ENCODE results near the gene YJU2.
"Not testable (repeated sequence)": the region's sequence is repeated elsewhere in the genome, so short reads cannot be mapped to it uniquely, and the experiment has no call there.

The YJU2 gene

DNA sequence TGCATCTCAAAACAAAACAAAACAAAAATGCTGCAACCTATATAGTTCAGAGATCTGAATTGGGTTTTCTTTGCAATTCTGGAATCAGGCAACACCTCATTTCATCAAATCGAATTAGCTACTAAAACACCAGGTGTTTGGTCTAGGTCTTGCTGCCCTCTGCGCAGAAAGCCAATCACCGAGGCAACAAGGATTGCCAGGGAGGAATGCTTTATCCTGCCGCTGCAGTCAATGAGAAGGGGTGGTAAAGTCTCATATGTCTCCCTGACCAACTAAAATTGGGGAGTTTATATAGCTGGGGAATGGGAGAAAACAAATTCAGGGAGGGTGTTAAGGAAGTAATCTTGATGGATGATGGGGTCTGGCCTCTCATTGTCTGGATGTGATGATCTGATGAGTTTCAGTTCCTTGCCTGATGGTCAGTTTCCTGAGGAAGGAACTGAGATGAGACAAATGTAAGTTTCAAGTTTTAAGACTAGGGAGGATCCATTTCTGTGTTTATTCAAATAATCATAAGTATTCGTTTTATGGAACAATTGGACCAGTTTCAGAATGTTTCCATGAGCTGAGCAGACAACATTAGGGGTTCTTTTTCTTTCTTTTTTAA lies 5.0 kb upstream of the YJU2 start:
- H3K27ac ChIP-seq (ENCODE audit: low read depth, low read length, severe bottlenecking) = no peak overlapping the region
- no peaks in the 10 kb centered on the region for H3K36me3 ChIP-seq (ENCODE audit: control insufficient read depth, insufficient read depth, low read length)
- H3K4me1 ChIP-seq (ENCODE audit: control insufficient read depth, insufficient read depth, low read length, poor library complexity, severe bottlenecking) = no peaks in the 10 kb centered on the region
- H3K9me3 ChIP-seq (ENCODE audit: control insufficient read depth, low read length) = no peaks in the 10 kb centered on the region
- WGBS, 2 experiments (ENCODE audit: insufficient coverage in 2 of 2) = 73 to 100% methylated on average over 1 to 3 of the region's 5 CpGs
- H3K4me3 ChIP-seq (ENCODE audit: extremely low read depth, insufficient read depth, low read length, poor library complexity, severe bottlenecking) = no peak overlapping the region

DNA sequence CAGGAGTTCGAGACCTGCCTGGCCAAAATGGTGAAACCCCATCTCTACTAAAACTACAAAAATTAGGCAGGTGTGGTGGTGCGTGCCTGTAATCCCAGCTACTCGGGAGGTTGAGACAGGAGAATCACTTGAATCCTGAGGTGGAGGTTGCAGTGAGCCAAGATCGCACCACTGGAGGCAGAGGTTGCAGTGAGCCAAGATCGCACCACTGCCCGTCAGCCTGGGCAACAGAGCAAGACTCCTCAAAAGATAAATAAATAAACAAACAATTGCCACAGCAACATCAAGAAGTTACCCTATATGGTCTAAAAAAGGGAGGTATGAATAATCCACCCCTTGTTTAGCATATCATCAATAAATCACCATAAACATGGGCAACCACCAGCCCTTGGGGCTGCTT lies 942 bp upstream of the YJU2 start:
- H3K27ac ChIP-seq (ENCODE audit: low read depth, low read length, severe bottlenecking); H3K4me1 ChIP-seq (ENCODE audit: control insufficient read depth, insufficient read depth, low read length, poor library complexity, severe bottlenecking); H3K4me3 ChIP-seq (ENCODE audit: extremely low read depth, insufficient read depth, low read length, poor library complexity, severe bottlenecking); H3K9me3 ChIP-seq (ENCODE audit: control insufficient read depth, low read length): not testable (repeated sequence)
- H3K36me3 ChIP-seq (ENCODE audit: control insufficient read depth, insufficient read depth, low read length) = peaks cover 25% of the 10 kb centered on the region
- 92 to 97% methylated on average over 3 to 4 of the region's 6 CpGs for WGBS, 2 experiments (ENCODE audit: insufficient coverage in 2 of 2)

DNA sequence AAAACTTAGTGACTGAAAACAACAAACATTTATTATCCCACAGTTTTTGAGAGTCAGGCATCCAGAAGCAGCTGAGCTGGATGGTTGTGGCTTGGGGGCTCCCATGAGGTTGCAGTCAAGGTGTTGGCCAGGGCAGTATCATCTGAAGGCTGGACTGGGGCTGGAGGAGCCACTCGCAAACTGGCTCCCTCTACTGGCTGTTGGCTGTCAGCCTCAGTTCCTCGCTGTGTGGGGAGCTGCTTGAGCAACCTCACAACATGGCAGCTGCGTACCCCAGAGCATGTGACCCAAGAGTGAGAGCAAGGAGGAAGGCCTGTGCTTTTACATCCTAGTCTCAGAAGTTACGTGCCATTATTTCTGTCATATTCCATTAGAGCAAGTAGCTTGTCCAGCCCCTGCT lies 9.7 kb downstream of the YJU2 start:
- 95 to 97% methylated on average over 3 to 4 of the region's 4 CpGs for WGBS, 2 experiments (ENCODE audit: insufficient coverage in 2 of 2)
- H3K36me3 ChIP-seq (ENCODE audit: control insufficient read depth, insufficient read depth, low read length) = peaks cover 68% of the 10 kb centered on the region

DNA sequence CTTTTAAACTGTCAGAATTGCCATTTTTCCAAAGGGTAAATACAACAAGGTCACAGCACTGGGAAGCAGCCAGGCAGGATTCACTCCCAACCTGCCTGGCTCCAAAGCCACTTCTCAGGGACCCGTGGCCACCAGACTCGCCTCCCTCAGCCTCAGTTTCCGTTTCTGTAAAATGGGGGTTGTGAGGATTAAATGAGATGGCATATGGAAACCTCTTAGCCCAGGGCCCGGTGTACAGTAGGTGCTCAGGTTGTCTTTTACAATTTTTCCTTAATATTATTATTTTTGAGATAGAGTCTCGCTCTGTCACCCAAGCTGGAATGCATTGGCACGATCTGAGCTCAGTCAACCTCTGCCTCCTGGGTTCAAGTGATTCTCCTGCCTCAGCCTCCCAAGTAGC lies 10.1 kb downstream of the YJU2 start:
- Histone ChIP-seq H3K9me3 (ENCODE audit: control insufficient read depth, low read length) (peaks cover 7% of the 10 kb centered on the region), H3K36me3 (ENCODE audit: control insufficient read depth, insufficient read depth, low read length) (peaks cover 64% of the 10 kb centered on the region), H3K4me3 (ENCODE audit: extremely low read depth, insufficient read depth, low read length, poor library complexity, severe bottlenecking) (no peak overlapping the region), H3K4me1 (ENCODE audit: control insufficient read depth, insufficient read depth, low read length, poor library complexity, severe bottlenecking) (no peaks in the 10 kb centered on the region), H3K27ac (ENCODE audit: low read depth, low read length, severe bottlenecking) (no peak overlapping the region)
- WGBS, 2 experiments (ENCODE audit: insufficient coverage in 2 of 2) = 94 to 100% methylated on average over 2 of the region's 6 CpGs

More for the DNA sequence above, 9.7 kb downstream of the YJU2 start:
- no peaks in the 10 kb centered on the region for H3K4me1 ChIP-seq (ENCODE audit: control insufficient read depth, insufficient read depth, low read length, poor library complexity, severe bottlenecking)
- peaks cover 7% of the 10 kb centered on the region for H3K9me3 ChIP-seq (ENCODE audit: control insufficient read depth, low read length)
- no peak overlapping the region for H3K27ac ChIP-seq (ENCODE audit: low read depth, low read length, severe bottlenecking)
- no peak overlapping the region for H3K4me3 ChIP-seq (ENCODE audit: extremely low read depth, insufficient read depth, low read length, poor library complexity, severe bottlenecking)

DNA sequence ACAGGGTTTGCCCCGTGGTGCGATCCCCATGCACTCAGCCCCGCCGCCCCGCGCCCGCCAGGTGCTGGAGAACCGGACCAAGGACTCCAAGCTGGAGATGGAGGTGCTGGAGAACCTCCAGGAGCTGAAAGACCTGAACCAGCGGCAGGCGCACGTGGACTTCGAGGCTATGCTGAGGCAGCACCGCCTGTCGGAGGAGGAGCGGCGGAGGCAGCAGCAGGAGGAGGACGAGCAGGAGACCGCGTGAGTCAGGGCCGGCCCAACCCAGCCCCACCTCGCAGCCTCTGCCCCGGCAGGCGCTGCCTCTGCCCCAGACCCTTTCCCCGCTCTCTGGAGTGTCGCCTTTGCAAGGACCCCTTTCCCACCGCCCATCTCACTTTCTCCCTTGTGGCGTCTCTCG lies 11.3 kb downstream of the YJU2 start:
- H3K36me3 ChIP-seq (ENCODE audit: control insufficient read depth, insufficient read depth, low read length) = peaks cover 64% of the 10 kb centered on the region

DNA sequence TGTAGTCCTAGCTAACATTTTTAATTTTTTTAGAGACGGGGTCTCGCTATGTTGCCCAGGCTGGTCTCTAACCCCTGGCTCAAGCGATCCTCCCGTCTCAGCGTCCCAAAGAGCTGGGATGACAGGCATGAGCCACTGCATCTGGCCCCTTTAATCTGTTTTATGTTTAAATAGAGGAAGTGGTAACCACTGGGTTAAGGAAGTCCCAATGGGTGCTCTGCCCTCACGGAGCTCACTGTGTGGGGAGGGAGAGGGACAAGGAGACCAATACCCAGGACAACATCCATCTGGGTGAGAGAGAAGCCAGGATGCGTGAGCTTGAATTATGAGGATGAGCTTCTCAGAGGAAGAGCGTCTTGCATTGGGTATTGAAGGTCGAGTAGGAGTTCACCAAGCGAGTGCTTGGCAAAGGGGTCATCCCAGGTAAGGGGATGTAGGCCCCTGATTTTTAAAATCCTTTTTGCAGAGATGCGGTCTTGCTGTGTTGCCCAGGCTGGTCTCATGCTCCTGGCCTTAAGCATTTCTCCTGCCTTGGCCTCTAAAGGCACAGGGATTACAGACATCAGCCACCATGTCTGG lies 13.8 kb downstream of the YJU2 start:
- WGBS, 2 experiments (ENCODE audit: insufficient coverage in 2 of 2) = 99% methylated on average over 10 of the region's 11 CpGs
- Histone ChIP-seq H3K27ac (ENCODE audit: low read depth, low read length, severe bottlenecking) (no peak overlapping the region), H3K4me1 (ENCODE audit: control insufficient read depth, insufficient read depth, low read length, poor library complexity, severe bottlenecking) (no peaks in the 10 kb centered on the region)

More for the DNA sequence above, 11.3 kb downstream of the YJU2 start:
- no peaks in the 10 kb centered on the region for H3K4me1 ChIP-seq (ENCODE audit: control insufficient read depth, insufficient read depth, low read length, poor library complexity, severe bottlenecking)
- peaks cover 7% of the 10 kb centered on the region for H3K9me3 ChIP-seq (ENCODE audit: control insufficient read depth, low read length)
- H3K27ac ChIP-seq (ENCODE audit: low read depth, low read length, severe bottlenecking) = no peak overlapping the region
- H3K4me3 ChIP-seq (ENCODE audit: extremely low read depth, insufficient read depth, low read length, poor library complexity, severe bottlenecking) = no peak overlapping the region
- 95 to 99% methylated on average over 28 of the region's 28 CpGs for WGBS, 2 experiments (ENCODE audit: insufficient coverage in 2 of 2)

DNA sequence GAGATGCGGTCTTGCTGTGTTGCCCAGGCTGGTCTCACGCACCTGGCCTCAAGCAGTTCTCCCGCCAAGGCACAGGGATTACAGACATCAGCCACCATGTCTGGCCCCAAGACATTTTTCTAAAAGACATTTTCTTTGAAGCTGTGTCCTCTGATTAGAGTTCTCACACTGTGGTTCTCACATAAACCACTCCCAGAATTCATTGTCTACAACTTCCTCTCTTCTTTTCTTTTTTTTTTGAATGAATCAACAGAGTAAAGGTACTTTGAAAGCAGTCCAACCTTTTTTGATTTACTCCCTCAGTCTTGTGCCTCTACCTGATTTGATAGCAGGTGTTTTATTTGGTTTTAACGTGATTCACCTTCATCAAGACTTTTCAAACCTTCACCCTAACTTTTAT lies 17.9 kb downstream of the YJU2 start:
- Histone ChIP-seq H3K4me1 (ENCODE audit: control insufficient read depth, insufficient read depth, low read length, poor library complexity, severe bottlenecking) (no peaks in the 10 kb centered on the region), H3K9me3 (ENCODE audit: control insufficient read depth, low read length) (no peaks in the 10 kb centered on the region), H3K4me3 (ENCODE audit: extremely low read depth, insufficient read depth, low read length, poor library complexity, severe bottlenecking) (no peak overlapping the region), H3K36me3 (ENCODE audit: control insufficient read depth, insufficient read depth, low read length) (peaks cover 37% of the 10 kb centered on the region), H3K27ac (ENCODE audit: low read depth, low read length, severe bottlenecking) (no peak overlapping the region)
- WGBS, 2 experiments (ENCODE audit: insufficient coverage in 2 of 2) = 96 to 100% methylated on average over 3 of the region's 4 CpGs

More for the DNA sequence above, 13.8 kb downstream of the YJU2 start:
- Histone ChIP-seq H3K36me3 (ENCODE audit: control insufficient read depth, insufficient read depth, low read length) (peaks cover 50% of the 10 kb centered on the region), H3K9me3 (ENCODE audit: control insufficient read depth, low read length) (peaks cover 7% of the 10 kb centered on the region), H3K4me3 (ENCODE audit: extremely low read depth, insufficient read depth, low read length, poor library complexity, severe bottlenecking) (no peak overlapping the region)

DNA sequence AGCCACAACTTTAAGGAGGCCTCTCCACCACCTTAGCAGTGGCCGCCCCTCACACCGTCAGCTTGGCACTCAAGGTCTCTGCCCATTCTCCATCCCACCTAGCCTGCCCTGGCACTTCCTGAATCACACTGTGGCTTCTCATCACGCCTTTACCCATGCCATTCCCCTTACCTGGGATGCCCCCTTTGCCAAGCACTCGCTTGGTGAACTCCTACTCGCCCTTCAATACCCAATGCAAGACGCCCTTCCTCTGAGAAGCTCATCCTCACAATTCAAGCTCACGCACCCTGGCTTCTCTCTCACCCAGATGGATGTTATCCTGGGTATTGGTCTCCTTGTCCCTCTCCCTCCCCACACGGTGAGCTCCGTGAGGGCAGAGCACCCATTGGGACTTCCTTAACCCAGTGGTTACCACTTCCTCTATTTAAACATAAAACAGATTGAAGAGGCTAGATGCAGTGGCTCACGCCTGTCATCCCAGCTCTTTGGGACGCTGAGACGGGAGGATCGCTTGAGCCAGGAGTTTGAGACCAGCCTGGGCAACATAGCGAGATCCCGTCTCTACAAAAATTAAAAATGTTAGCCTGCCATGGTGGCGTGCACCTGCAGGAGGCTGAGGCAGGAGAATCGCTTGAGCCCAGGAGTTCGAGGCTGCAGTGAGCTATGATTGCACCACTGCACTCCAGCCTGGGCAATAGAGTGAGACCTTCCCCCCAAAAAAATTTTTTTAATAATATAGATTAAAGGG lies 19.5 kb downstream of the YJU2 start:
- peaks cover 37% of the 10 kb centered on the region for H3K36me3 ChIP-seq (ENCODE audit: control insufficient read depth, insufficient read depth, low read length)
- no peak overlapping the region for H3K4me3 ChIP-seq (ENCODE audit: extremely low read depth, insufficient read depth, low read length, poor library complexity, severe bottlenecking)
- no peaks in the 10 kb centered on the region for H3K9me3 ChIP-seq (ENCODE audit: control insufficient read depth, low read length)
- H3K27ac ChIP-seq (ENCODE audit: low read depth, low read length, severe bottlenecking) = no peak overlapping the region
- no peaks in the 10 kb centered on the region for H3K4me1 ChIP-seq (ENCODE audit: control insufficient read depth, insufficient read depth, low read length, poor library complexity, severe bottlenecking)
- 90 to 96% methylated on average over 11 to 15 of the region's 18 CpGs for WGBS, 2 experiments (ENCODE audit: insufficient coverage in 2 of 2)

DNA sequence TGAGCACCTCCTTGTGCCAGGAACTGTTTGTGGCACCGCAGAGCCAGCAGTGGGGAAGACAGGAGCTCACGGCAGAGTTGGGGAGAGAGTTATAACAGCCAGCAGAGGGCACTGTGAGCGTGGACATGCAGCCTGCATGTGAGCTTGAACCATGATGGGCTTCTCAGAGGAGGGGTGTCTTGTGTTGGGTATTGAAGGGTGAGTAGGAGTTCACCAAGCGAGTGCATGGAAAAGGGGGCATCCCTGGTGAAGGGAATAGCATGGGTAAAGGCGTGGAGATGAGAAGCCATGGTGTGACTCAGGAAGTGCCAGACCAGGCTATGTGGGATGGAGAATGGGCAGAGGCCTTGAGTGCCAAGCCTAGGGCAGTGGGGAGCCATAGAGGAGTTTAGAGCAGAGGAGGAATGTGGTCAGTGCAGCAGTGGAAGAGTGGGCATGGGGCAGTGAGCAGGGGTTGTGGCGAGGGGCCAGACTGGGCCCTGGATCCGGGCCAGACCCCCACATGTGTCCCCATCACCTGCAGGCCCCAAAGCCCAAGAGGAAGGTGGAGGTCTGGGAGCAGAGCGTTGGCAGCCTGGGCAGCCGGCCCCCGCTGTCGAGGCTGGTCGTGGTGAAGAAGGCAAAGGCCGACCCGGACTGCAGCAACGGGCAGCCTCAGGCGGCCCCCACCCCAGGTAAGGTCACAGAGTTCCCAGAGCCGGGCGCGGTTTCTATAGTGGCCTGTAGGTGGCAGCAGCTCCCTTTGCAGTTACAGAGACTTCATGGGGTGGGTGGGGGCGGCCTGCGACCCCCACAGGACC lies 20.4 kb downstream of the YJU2 start:
- no peak overlapping the region for H3K27ac ChIP-seq (ENCODE audit: low read depth, low read length, severe bottlenecking)
- H3K4me1 ChIP-seq (ENCODE audit: control insufficient read depth, insufficient read depth, low read length, poor library complexity, severe bottlenecking) = no peaks in the 10 kb centered on the region
- no peak overlapping the region for H3K4me3 ChIP-seq (ENCODE audit: extremely low read depth, insufficient read depth, low read length, poor library complexity, severe bottlenecking)
- H3K36me3 ChIP-seq (ENCODE audit: control insufficient read depth, insufficient read depth, low read length) = peaks cover 36% of the 10 kb centered on the region
- WGBS, 2 experiments (ENCODE audit: insufficient coverage in 2 of 2) = 35 to 46% methylated on average over 17 of the region's 21 CpGs
- no peaks in the 10 kb centered on the region for H3K9me3 ChIP-seq (ENCODE audit: control insufficient read depth, low read length)

DNA sequence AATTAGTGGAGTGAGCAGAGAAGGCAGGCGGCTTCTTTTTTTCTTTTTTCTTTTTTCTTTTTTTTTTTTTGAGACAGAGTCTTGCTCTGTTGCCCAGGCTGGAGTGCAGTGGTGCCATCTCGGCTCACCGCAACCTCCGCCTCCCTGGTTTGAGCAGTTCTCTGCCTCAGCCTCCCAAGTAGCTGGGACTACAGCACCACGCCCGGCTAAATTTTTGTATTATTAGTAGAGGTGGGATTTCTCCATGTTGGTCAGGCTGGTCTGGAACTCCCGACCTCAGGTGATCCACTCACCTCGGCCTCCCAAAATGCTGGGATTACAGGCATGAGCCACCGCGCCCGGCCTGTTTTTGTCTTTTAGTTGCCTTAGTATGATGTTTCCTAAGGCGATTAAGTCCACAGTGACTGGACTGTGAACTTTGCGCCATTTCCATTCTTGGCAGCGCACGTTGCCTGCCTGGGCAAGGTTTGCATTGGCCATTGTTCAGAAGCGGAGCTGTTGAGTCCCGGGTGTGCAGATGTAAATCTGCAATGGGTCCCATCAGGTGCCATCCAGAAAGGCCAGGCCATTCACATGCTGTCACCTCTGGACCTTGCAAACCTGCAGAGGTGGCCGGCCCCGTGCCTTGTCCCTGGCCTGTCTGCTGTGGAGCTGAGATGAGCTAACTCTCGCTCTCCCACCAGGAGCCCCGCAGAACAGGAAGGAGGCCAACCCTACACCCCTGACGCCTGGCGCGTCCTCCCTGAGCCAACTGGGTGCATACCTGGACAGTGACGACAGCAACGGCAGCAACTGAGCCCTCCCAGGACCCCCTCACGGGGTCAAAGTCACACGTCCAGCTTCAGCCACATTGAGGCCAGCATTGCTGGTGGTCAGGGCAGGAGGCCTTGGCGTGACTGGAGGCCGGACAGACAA lies 21.3 kb downstream of the YJU2 start:
- Histone ChIP-seq H3K4me1 (ENCODE audit: control insufficient read depth, insufficient read depth, low read length, poor library complexity, severe bottlenecking) (no peaks in the 10 kb centered on the region), H3K27ac (ENCODE audit: low read depth, low read length, severe bottlenecking) (no peak overlapping the region), H3K4me3 (ENCODE audit: extremely low read depth, insufficient read depth, low read length, poor library complexity, severe bottlenecking) (no peak overlapping the region), H3K9me3 (ENCODE audit: control insufficient read depth, low read length) (no peaks in the 10 kb centered on the region), H3K36me3 (ENCODE audit: control insufficient read depth, insufficient read depth, low read length) (peaks cover 27% of the 10 kb centered on the region)
- 94 to 95% methylated on average over 22 to 26 of the region's 30 CpGs for WGBS, 2 experiments (ENCODE audit: insufficient coverage in 2 of 2)

Data from mesodermal cell (in vitro differentiated cells).